Vagina (tissue), 2 donors: ENCODE results near the gene EFNA4.

Experiments
- POLR2A ChIP-seq, 2 donors: fragments of 450-650 bp; IDR thresholded peaks; one replicate each; pipeline ENCODE4 v1.6.1; 2017; ENCODE audit warnings: antibody characterized with exemption in 2 of 2, mild to moderate bottlenecking in 2 of 2, moderate library complexity in 2 of 2
- POLR2AphosphoS5 ChIP-seq, 2 donors: sonication (generic); formaldehyde crosslinking; IDR thresholded peaks; one replicate each; pipeline ENCODE4 v1.9.0; 2017; ENCODE audit warnings: antibody characterized with exemption in 2 of 2, mild to moderate bottlenecking in 2 of 2, low read depth in 1 of 2; ENCODE audit not compliant: insufficient read depth in 1 of 2
- TF ChIP-seq, protein P1 (sequence below), 3 experiments: fragments of 450-650 bp in 2 of 3; fragments of 200-600 bp in 1 of 3; sonication (generic) in 1 of 3; IDR thresholded peaks; one replicate each; pipeline ENCODE4 v1.5.1; 2017 to 2019; ENCODE audit warnings: antibody characterized with exemption in 3 of 3, mild to moderate bottlenecking in 2 of 3, moderate library complexity in 2 of 3

DNA sequence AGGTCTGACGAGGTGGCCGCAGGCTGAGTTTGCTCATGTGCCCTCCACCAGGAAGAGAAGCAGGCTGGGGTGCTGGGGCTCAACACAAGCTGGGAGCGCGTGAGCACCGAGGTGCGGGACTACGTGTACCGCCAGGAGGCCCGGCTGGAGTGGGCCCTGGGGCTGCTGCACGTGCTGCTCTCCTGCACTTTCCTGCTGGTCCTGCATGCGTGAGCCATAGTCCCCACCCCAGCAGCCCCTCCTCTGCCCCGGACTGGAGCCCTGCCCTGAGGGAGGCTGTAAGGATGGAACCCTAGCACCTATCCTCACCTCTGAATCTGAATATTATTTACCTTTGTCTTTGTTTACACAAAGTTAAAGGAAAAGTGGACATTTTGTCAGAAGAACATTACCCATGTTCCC lies 20.2 kb upstream of the EFNA4 start:
- TF ChIP-seq, protein P1, sequence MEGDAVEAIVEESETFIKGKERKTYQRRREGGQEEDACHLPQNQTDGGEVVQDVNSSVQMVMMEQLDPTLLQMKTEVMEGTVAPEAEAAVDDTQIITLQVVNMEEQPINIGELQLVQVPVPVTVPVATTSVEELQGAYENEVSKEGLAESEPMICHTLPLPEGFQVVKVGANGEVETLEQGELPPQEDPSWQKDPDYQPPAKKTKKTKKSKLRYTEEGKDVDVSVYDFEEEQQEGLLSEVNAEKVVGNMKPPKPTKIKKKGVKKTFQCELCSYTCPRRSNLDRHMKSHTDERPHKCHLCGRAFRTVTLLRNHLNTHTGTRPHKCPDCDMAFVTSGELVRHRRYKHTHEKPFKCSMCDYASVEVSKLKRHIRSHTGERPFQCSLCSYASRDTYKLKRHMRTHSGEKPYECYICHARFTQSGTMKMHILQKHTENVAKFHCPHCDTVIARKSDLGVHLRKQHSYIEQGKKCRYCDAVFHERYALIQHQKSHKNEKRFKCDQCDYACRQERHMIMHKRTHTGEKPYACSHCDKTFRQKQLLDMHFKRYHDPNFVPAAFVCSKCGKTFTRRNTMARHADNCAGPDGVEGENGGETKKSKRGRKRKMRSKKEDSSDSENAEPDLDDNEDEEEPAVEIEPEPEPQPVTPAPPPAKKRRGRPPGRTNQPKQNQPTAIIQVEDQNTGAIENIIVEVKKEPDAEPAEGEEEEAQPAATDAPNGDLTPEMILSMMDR (IDR thresholded peaks at IDR 0.05), result no peak
- TF ChIP-seq POLR2A (IDR thresholded peaks at IDR 0.05) (no peak), POLR2AphosphoS5 (IDR thresholded peaks at IDR 0.05; ENCODE audit: insufficient read depth in 1 of 2, low read depth in 1 of 2) (no peak)
